T-cell (primary cell): Measurements from ENCODE around the gene ARMH1. TPM values are rescaled to one million over a fixed set of nuclear protein-coding genes. Genes with fewer than 3 reads are reported as not detected.

Experiments used
- ATAC-seq, 4 experiments: fragments of 200-7000 bp in 3 of 4; fragments of 150-1000 bp in 1 of 4; cut with Tn5 transposase; replicated peaks in 1 of 4; 1 replicate in 3 of 4; 2 replicates in 1 of 4; pipeline ENCODE4 v1.10.0; 2021; ENCODE audit warnings: moderate library complexity in 3 of 4, mild to moderate bottlenecking in 2 of 4, moderate number of reproducible peaks in 1 of 4
- CTCF ChIA-PET, 2 donors: fragments of 300-600 bp; sonication (Branson Sonifier 250); formaldehyde crosslinking; loops; one replicate each; lab custom pipeline; 2022; ENCODE audit warnings: antibody characterized with exemption in 2 of 2; lab: Charles Lee
- POLR2A ChIA-PET, 2 donors: fragments of 300-600 bp; sonication (Branson Sonifier 250); formaldehyde crosslinking; loops; one replicate each; lab custom pipeline; 2022; ENCODE audit warnings: antibody characterized with exemption in 2 of 2; lab: Charles Lee
- DNase-seq, 35 experiments: peaks; one replicate each; pipeline versions ENCODE4 v3.0.0 to v3.0.0-alpha.2; 2013 to 2023
- H3K27ac ChIP-seq: one replicate; pipeline ENCODE4 v1.5.1; 2013; ENCODE audit warnings: low read length
- H3K27me3 ChIP-seq, 2 experiments: replicated peaks in 1 of 2; 1 replicate in 1 of 2; 2 replicates in 1 of 2; pipeline versions ENCODE4 v1.6.1 to v1.7.0; 2013; ENCODE audit warnings: low read length in 1 of 2, mixed read lengths in 1 of 2; ENCODE audit not compliant: control insufficient read depth in 2 of 2, insufficient read depth in 2 of 2; ENCODE audit errors: extremely low read depth in 1 of 2
- H3K36me3 ChIP-seq, 2 donors: 1 replicate in 1 of 2; 2 replicates in 1 of 2; pipeline versions ENCODE4 v1.6.1 to v1.7.0; 2013; ENCODE audit warnings: low read length in 1 of 2; ENCODE audit not compliant: control insufficient read depth in 2 of 2, insufficient read depth in 1 of 2; ENCODE audit errors: extremely low read depth in 1 of 2
- H3K4me1 ChIP-seq, 2 experiments: 1 replicate in 1 of 2; 2 replicates in 1 of 2; pipeline versions ENCODE4 v1.6.1 to v1.7.0; 2013; ENCODE audit warnings: low read length in 2 of 2, mixed read lengths in 1 of 2; ENCODE audit not compliant: insufficient read depth in 2 of 2, control insufficient read depth in 1 of 2; ENCODE audit errors: extremely low read depth in 1 of 2
- H3K4me3 ChIP-seq, 2 donors: 1 replicate in 1 of 2; 2 replicates in 1 of 2; pipeline versions ENCODE4 v1.5.1 to v1.7.0; 2013; ENCODE audit warnings: mild to moderate bottlenecking in 2 of 2, low read length in 1 of 2, moderate library complexity in 1 of 2; ENCODE audit not compliant: control insufficient read depth in 1 of 2; ENCODE audit errors: extremely low read depth in 1 of 2
- H3K9me3 ChIP-seq: 2 replicates; pipeline ENCODE4 v1.7.0; 2013
- H3K27ac Mint-ChIP-seq, 2 donors: one replicate each; pipeline ENCODE4 v1.8.0; 2020 to 2021; ENCODE audit warnings: mild to moderate bottlenecking in 2 of 2, mixed read lengths in 2 of 2
- H3K27me3 Mint-ChIP-seq, 2 donors: one replicate each; pipeline ENCODE4 v1.8.0; 2021 to 2022; ENCODE audit warnings: mixed read lengths in 2 of 2
- H3K36me3 Mint-ChIP-seq: one replicate; pipeline ENCODE4 v1.8.0; 2021; ENCODE audit warnings: mixed read lengths
- H3K4me1 Mint-ChIP-seq, 3 donors: one replicate each; pipeline ENCODE4 v1.8.0; 2020 to 2022; ENCODE audit warnings: mixed read lengths in 3 of 3, mild to moderate bottlenecking in 1 of 3
- H3K4me3 Mint-ChIP-seq, 3 donors: one replicate each; pipeline ENCODE4 v1.8.0; 2020 to 2022; ENCODE audit warnings: mild to moderate bottlenecking in 3 of 3, mixed read lengths in 3 of 3, moderate library complexity in 3 of 3
- H3K9me3 Mint-ChIP-seq, 3 donors: one replicate each; pipeline ENCODE4 v1.8.0; 2020 to 2022; ENCODE audit warnings: mixed read lengths in 3 of 3
- WGBS: methylation state at CpG from one replicate; pipeline ENCODE4 v1.1.5; 2013; ENCODE audit warnings: missing lambda C conversion rate; ENCODE audit not compliant: insufficient coverage; 5-methylcytosine and 5-hydroxymethylcytosine counted together
- total RNA-seq, 35 experiments: library from RNA in 6 of 35; stranded (reverse) in 6 of 35; fragments of 120-200 nt in 1 of 35; gene quantifications; one replicate each; pipeline versions ENCODE4 v1.2.1 to v1.2.4 and lab custom pipeline; 2013 to 2026

ARMH1 gene
- total RNA-seq, 5 donors from 2014 or later (not counting 1 experiment from before 2014, with no cell fraction given): 49.5 to 102 (median 89.7) TPM

- H3K36me3 ChIP-seq: no peaks in the 10 kb centered on the region
- ATAC-seq (no peak), DNase-seq (no peak)
- no peak overlapping the region for H3K4me3 ChIP-seq
- H3K4me1 Mint-ChIP-seq: peaks cover 80 to 86% (median 80%) of the 10 kb centered on the region in 3 donors
- no peaks in the 10 kb centered on the region for H3K9me3 ChIP-seq
- ChIA-PET CTCF (interaction anchor here (0.6 to 1.2 kb wide), 2 partner anchors 10 to 13 kb away, joined by 3 to 6 read pairs; no protein-coding TSS in a partner anchor), POLR2A (interaction anchor here in 1 of 2 donors (0.5 kb wide), 1 partner anchor 12 kb away, joined by 3 read pairs; the partner anchor contains the start of gene RNU5D-1)
- H3K4me1 ChIP-seq: peaks cover 36 to 81% of the 10 kb centered on the region in 2 experiments
- no peaks in the 10 kb centered on the region for H3K9me3 Mint-ChIP-seq
- no peaks in the 10 kb centered on the region for H3K36me3 Mint-ChIP-seq
- H3K27ac Mint-ChIP-seq: peak overlapping the region; percentile 81 to 99
- no peak overlapping the region for H3K27ac ChIP-seq
- H3K27me3 ChIP-seq: peaks cover 0 to 3% of the 10 kb centered on the region in 2 experiments
- peak overlapping the region in 1 of 3 donors; percentile 57 for H3K4me3 Mint-ChIP-seq
- no peaks in the 10 kb centered on the region for H3K27me3 Mint-ChIP-seq
- 39% methylated on average over 3 of the region's 5 CpGs for WGBS
Measured at GRCh38 chr1:44719318-44719717, 44.8 kb downstream of the ARMH1 start.

GRCh38 chr1:44720281-44720680 lies 45.8 kb downstream of the ARMH1 start:
- DNase-seq (no peak), ATAC-seq (no peak)
- 100% methylated on average over 3 of the region's 4 CpGs for WGBS
- ChIA-PET POLR2A (interaction anchor here in 1 of 2 donors (0.6 kb wide), 1 partner anchor 11 kb away, joined by 3 read pairs; no protein-coding TSS in a partner anchor), CTCF (interaction anchor here in 1 of 2 donors (0.7 to 2.2 kb wide), 2 partner anchors 10 to 13 kb away, joined by 4 to 38 read pairs; partner anchors contain the start of gene RNU5D-1)
- Histone ChIP-seq H3K36me3 (no peaks in the 10 kb centered on the region), H3K4me1 (peaks cover 33 to 82% of the 10 kb centered on the region in 2 experiments), H3K4me3 (no peak overlapping the region), H3K27me3 (peaks cover 0 to 3% of the 10 kb centered on the region in 2 experiments), H3K27ac (no peak overlapping the region), H3K9me3 (no peaks in the 10 kb centered on the region)
- no peaks in the 10 kb centered on the region for H3K36me3 Mint-ChIP-seq
- no peaks in the 10 kb centered on the region for H3K27me3 Mint-ChIP-seq
- no peaks in the 10 kb centered on the region for H3K9me3 Mint-ChIP-seq
- H3K4me3 Mint-ChIP-seq: peak overlapping the region; percentile 7 to 57 (median 32)
- H3K4me1 Mint-ChIP-seq: peaks cover 80 to 86% (median 81%) of the 10 kb centered on the region in 3 donors
- H3K27ac Mint-ChIP-seq: peak overlapping the region; percentile 96 to 99

GRCh38 chr1:44721485-44722361 lies 47.2 kb downstream of the ARMH1 start:
- no peaks in the 10 kb centered on the region for H3K36me3 Mint-ChIP-seq

GRCh38 chr1:44723064-44723463 lies 48.5 kb downstream of the ARMH1 start:
- no peaks in the 10 kb centered on the region for H3K36me3 ChIP-seq
- no peaks in the 10 kb centered on the region for H3K36me3 Mint-ChIP-seq
- ATAC-seq (peak in 1 of 4 experiments; percentile 14), DNase-seq (peak in 3 of 35 experiments; percentile 15 to 43 (median 16))
- peaks cover 0 to 3% of the 10 kb centered on the region in 2 experiments for H3K27me3 ChIP-seq
- H3K4me3 ChIP-seq: peak overlapping the region; percentile 46 to 60
- ChIA-PET CTCF (interaction anchor here in 1 of 2 donors (0.7 kb wide), 1 partner anchor 901 kb away, joined by 6 read pairs; the partner anchor contains the start of gene CCDC17), POLR2A (interaction anchor here (0.6 to 2.2 kb wide), 3 partner anchors 8 to 266 kb away, joined by 3 to 63 read pairs (median 8); partner anchors contain the start of genes BTBD19 (in 1 of the 2) and RNU5D-1 (in 1 of the 2))
- peak overlapping the region; percentile 91 to 93 for H3K27ac Mint-ChIP-seq
- no peaks in the 10 kb centered on the region for H3K27me3 Mint-ChIP-seq
- peak overlapping the region; percentile 54 for H3K27ac ChIP-seq
- no peaks in the 10 kb centered on the region for H3K9me3 Mint-ChIP-seq
- no peaks in the 10 kb centered on the region for H3K9me3 ChIP-seq
- H3K4me3 Mint-ChIP-seq: peak overlapping the region; percentile 67 to 70 (median 69)
- peaks cover 60 to 68% (median 65%) of the 10 kb centered on the region in 3 donors for H3K4me1 Mint-ChIP-seq
- WGBS: 11% methylated on average over 3 of the region's 9 CpGs
- H3K4me1 ChIP-seq: peaks cover 24 to 69% of the 10 kb centered on the region in 2 experiments

More at GRCh38 chr1:44721485-44722361, 47.2 kb downstream of the ARMH1 start:
- H3K36me3 ChIP-seq: no peaks in the 10 kb centered on the region
- peaks cover 0 to 3% of the 10 kb centered on the region in 2 experiments for H3K27me3 ChIP-seq
- H3K4me1 Mint-ChIP-seq: peaks cover 68 to 74% (median 71%) of the 10 kb centered on the region in 3 donors
- H3K4me1 ChIP-seq: peaks cover 32 to 77% of the 10 kb centered on the region in 2 experiments
- no peaks in the 10 kb centered on the region for H3K9me3 Mint-ChIP-seq
- WGBS: 16% methylated on average over 5 of the region's 14 CpGs
- peak overlapping the region; percentile 57 to 76 (median 69) for H3K4me3 Mint-ChIP-seq
- POLR2A ChIA-PET: interaction anchor here (0.5 to 2.2 kb wide), 19 partner anchors 9 to 1371 kb away, joined by 3 to 63 read pairs (median 5); partner anchors contain the start of genes RNU5D-1 (in 2 of the 2), ARMH1 (in 1 of the 2), BTBD19 (in 1 of the 2) and MMACHC (in 1 of the 2)
- H3K27ac ChIP-seq: peak overlapping the region; percentile 85
- no peaks in the 10 kb centered on the region for H3K27me3 Mint-ChIP-seq
- peak; percentile 78 to 89 (median 78) for ATAC-seq
- H3K9me3 ChIP-seq: no peaks in the 10 kb centered on the region
- peak overlapping the region in 1 of 2 donors; percentile 1 for H3K4me3 ChIP-seq
- DNase-seq: peak in 33 of 35 experiments; percentile 29 to 86 (median 65)
- CTCF ChIA-PET: interaction anchor here (0.5 to 2.2 kb wide), 13 partner anchors 9 to 582 kb away, joined by 3 to 38 read pairs (median 3); partner anchors contain the start of genes PLK3 (in 1 of the 2), RNU5D-1 (in 1 of the 2) and RPS8 (in 1 of the 2)
- peak overlapping the region; percentile 96 to 99 for H3K27ac Mint-ChIP-seq

- POLR2A ChIA-PET: interaction anchor here (0.6 to 1.8 kb wide), 2 partner anchors 85 to 265 kb away, joined by 3 to 8 read pairs; partner anchors contain the start of gene BTBD19 (in 1 of the 2)
- Mint-ChIP-seq H3K36me3 (no peaks in the 10 kb centered on the region), H3K27me3 (no peaks in the 10 kb centered on the region), H3K4me1 (peaks cover 56 to 67% (median 60%) of the 10 kb centered on the region in 3 donors), H3K4me3 (peak overlapping the region; percentile 67 to 70 (median 69)), H3K9me3 (no peaks in the 10 kb centered on the region), H3K27ac (peak overlapping the region; percentile 91 to 93)
- Histone ChIP-seq H3K4me1 (peaks cover 24 to 63% of the 10 kb centered on the region in 2 experiments), H3K4me3 (peak overlapping the region; percentile 46 to 60), H3K36me3 (no peaks in the 10 kb centered on the region), H3K27ac (peak overlapping the region; percentile 54), H3K27me3 (peaks cover 0 to 3% of the 10 kb centered on the region in 2 experiments), H3K9me3 (no peaks in the 10 kb centered on the region)
- CTCF ChIA-PET: interaction anchor here in 1 of 2 donors (0.6 kb wide), 1 partner anchor 8 kb away, joined by 4 read pairs; no protein-coding TSS in a partner anchor
- DNase-seq: peak in 5 of 35 experiments; percentile 21 to 49 (median 24)
- peak in 2 of 4 experiments; percentile 30 to 41 for ATAC-seq
- WGBS: 46% methylated on average over 15 of the region's 28 CpGs
Measured at GRCh38 chr1:44723496-44724295, 49.2 kb downstream of the ARMH1 start.
